WTC11 (cell line): ENCODE results near the gene NWD2. TPM values are rescaled to one million over a fixed set of nuclear protein-coding genes. Genes with fewer than 3 reads are reported as not detected.
A peak's percentile ranks its signal among the peaks of the same experiment; 100 is the strongest.

ENCODE experiments used
- ATAC-seq: fragments of 200-7000 bp; cut with Tn5 transposase; 2 replicates; pipeline ENCODE4 v1.10.0; 2021; ENCODE audit warnings: mild to moderate bottlenecking, moderate library complexity
- CTCF ChIA-PET: fragments of 300-600 bp; sonication (Branson Sonifier 250); formaldehyde crosslinking; loops from one replicate; lab custom pipeline; 2021; ENCODE audit warnings: antibody characterized with exemption; lab: Charles Lee
- POLR2A ChIA-PET: fragments of 350-600 bp; sonication (Branson Sonifier 250); formaldehyde crosslinking; loops from one replicate; lab custom pipeline; 2021; ENCODE audit warnings: antibody characterized with exemption; lab: Charles Lee
- DNase-seq: peaks from one replicate; pipeline ENCODE4 v3.0.0; 2021; ENCODE audit warnings: low spot score
- H3K27ac Mint-ChIP-seq: 2 replicates; pipeline ENCODE4 v1.8.0; 2021; ENCODE audit warnings: mixed read lengths
- H3K27me3 Mint-ChIP-seq: 2 replicates; pipeline ENCODE4 v1.8.0; 2021; ENCODE audit warnings: low read depth, mild to moderate bottlenecking, moderate library complexity, mixed read lengths
- H3K36me3 Mint-ChIP-seq: 2 replicates; pipeline ENCODE4 v1.8.0; 2021; ENCODE audit warnings: mixed read lengths
- H3K4me1 Mint-ChIP-seq: 2 replicates; pipeline ENCODE4 v1.8.0; 2022; ENCODE audit warnings: mixed read lengths
- H3K4me3 Mint-ChIP-seq: 2 replicates; pipeline ENCODE4 v1.8.0; 2021; ENCODE audit warnings: mild to moderate bottlenecking, moderate library complexity, mixed read lengths
- H3K9me3 Mint-ChIP-seq: 2 replicates; pipeline ENCODE4 v1.8.0; 2021; ENCODE audit warnings: mixed read lengths
- ATF1 ChIP-seq: sonication (generic); formaldehyde crosslinking; IDR thresholded peaks from 2 replicates; pipeline ENCODE4 v1.8.1; 2023; ENCODE audit warnings: mild to moderate bottlenecking, moderate library complexity, missing genetic modification reagents
- ATF2 ChIP-seq: sonication (generic); formaldehyde crosslinking; IDR thresholded peaks from 2 replicates; pipeline ENCODE4 v1.8.1; 2022; ENCODE audit warnings: low read depth, missing genetic modification reagents, borderline replicate concordance
- E2F1 ChIP-seq: sonication (generic); formaldehyde crosslinking; IDR thresholded peaks from 2 replicates; pipeline ENCODE4 v1.8.0; 2022; ENCODE audit warnings: mild to moderate bottlenecking, missing genetic modification reagents
- E2F4 ChIP-seq: sonication (generic); formaldehyde crosslinking; IDR thresholded peaks from 2 replicates; pipeline ENCODE4 v1.8.1; 2022; ENCODE audit warnings: low read depth, mild to moderate bottlenecking, moderate library complexity, missing genetic modification reagents, borderline replicate concordance
- FOXK1 ChIP-seq: sonication (generic); formaldehyde crosslinking; IDR thresholded peaks from 2 replicates; pipeline ENCODE4 v1.8.0; 2022; ENCODE audit warnings: mild to moderate bottlenecking, moderate library complexity, missing genetic modification reagents
- HMGA2 ChIP-seq: fragments of 250-450 bp; sonication (Bioruptor Pico); IDR thresholded peaks from 2 replicates; pipeline ENCODE4 v1.4.0; 2021; ENCODE audit warnings: mild to moderate bottlenecking, moderate library complexity
- IRF2 ChIP-seq: sonication (generic); formaldehyde crosslinking; IDR thresholded peaks from 2 replicates; pipeline ENCODE4 v1.8.0; 2022; ENCODE audit warnings: low read depth, missing genetic modification reagents, borderline replicate concordance
- NR3C1 ChIP-seq: sonication (generic); formaldehyde crosslinking; conservative IDR thresholded peaks from 2 replicates; pipeline ENCODE4 v1.8.1; 2023; ENCODE audit warnings: low read depth, mild to moderate bottlenecking, missing genetic modification reagents
- RELA ChIP-seq: sonication (generic); formaldehyde crosslinking; IDR thresholded peaks from 2 replicates; pipeline ENCODE4 v1.8.1; 2022; ENCODE audit warnings: missing genetic modification reagents, mild to moderate bottlenecking, borderline replicate concordance
- TEAD1 ChIP-seq: sonication (generic); formaldehyde crosslinking; IDR thresholded peaks from 2 replicates; pipeline ENCODE4 v1.8.0; 2022; ENCODE audit warnings: mild to moderate bottlenecking, missing genetic modification reagents
- ZMAT4 ChIP-seq: fragments of 250-450 bp; sonication (Bioruptor Pico); IDR thresholded peaks from 2 replicates; pipeline ENCODE4 v1.9.0; 2021; ENCODE audit warnings: mild to moderate bottlenecking
- ZNF121 ChIP-seq: sonication (generic); formaldehyde crosslinking; IDR thresholded peaks from 2 replicates; pipeline ENCODE4 v1.8.0; 2023; ENCODE audit warnings: missing genetic modification reagents
- ZNF317 ChIP-seq: sonication (generic); formaldehyde crosslinking; IDR thresholded peaks from 2 replicates; pipeline ENCODE4 v1.8.1; 2023; ENCODE audit warnings: low read depth, mild to moderate bottlenecking, moderate library complexity, missing genetic modification reagents, borderline replicate concordance
- ZNF396 ChIP-seq: fragments of 250-450 bp; sonication (Bioruptor Pico); IDR thresholded peaks from 2 replicates; pipeline ENCODE4 v1.8.0; 2021; ENCODE audit warnings: mild to moderate bottlenecking, moderate library complexity, borderline replicate concordance
- total RNA-seq: library from RNA; stranded (reverse); gene quantifications from 3 replicates; pipeline ENCODE4 v1.2.3, GENCODE V29; 2021
- TF ChIP-seq, protein P1 (sequence below): fragments of 250-450 bp; sonication (Bioruptor Pico); IDR thresholded peaks from 2 replicates; pipeline ENCODE4 v1.9.0; 2021; ENCODE audit warnings: mild to moderate bottlenecking, borderline replicate concordance
- TF ChIP-seq, protein P2 (sequence below): sonication (generic); formaldehyde crosslinking; IDR thresholded peaks from 2 replicates; pipeline ENCODE4 v1.8.1; 2022; ENCODE audit warnings: mild to moderate bottlenecking, moderate library complexity, missing genetic modification reagents
- TF ChIP-seq, protein P3 (sequence below): sonication (generic); formaldehyde crosslinking; IDR thresholded peaks from 2 replicates; pipeline ENCODE4 v1.8.0; 2022; ENCODE audit warnings: mild to moderate bottlenecking, missing genetic modification reagents
- TF ChIP-seq, protein P4 (sequence below): sonication (generic); formaldehyde crosslinking; conservative IDR thresholded peaks from 2 replicates; pipeline ENCODE4 v1.8.1; 2023; ENCODE audit warnings: mild to moderate bottlenecking, low read depth, missing genetic modification reagents, moderate library complexity
- TF ChIP-seq, protein P5 (sequence below): fragments of 250-450 bp; sonication (Bioruptor Pico); IDR thresholded peaks from 2 replicates; pipeline ENCODE4 v1.9.0; 2021; ENCODE audit warnings: moderate library complexity, mild to moderate bottlenecking, inconsistent platforms, borderline replicate concordance

Gene NWD2
- total RNA-seq, 1 experiment from 2014 or later = 0.07 TPM

DNA sequence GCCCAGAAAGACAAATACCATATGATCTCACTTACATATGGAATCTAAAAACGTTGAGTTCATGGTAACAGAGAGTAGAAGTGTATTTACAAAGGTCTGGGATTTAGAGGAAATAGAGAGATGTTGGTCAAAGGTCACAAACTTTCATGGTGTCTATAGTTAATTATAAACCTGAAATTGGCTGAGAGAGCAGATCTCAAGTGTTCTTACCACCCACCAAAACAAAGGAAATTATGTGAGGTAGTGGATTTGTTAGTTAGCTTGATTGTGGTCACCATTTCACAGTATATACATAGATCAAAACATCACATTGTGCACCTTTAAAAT, 186.8 kb downstream of the NWD2 start:
- ChIA-PET CTCF (no interaction called here), POLR2A (no interaction called here)
- no peak for TF ChIP-seq ATF2 (CRISPR knock-in tag)
- TF ChIP-seq, protein P1, sequence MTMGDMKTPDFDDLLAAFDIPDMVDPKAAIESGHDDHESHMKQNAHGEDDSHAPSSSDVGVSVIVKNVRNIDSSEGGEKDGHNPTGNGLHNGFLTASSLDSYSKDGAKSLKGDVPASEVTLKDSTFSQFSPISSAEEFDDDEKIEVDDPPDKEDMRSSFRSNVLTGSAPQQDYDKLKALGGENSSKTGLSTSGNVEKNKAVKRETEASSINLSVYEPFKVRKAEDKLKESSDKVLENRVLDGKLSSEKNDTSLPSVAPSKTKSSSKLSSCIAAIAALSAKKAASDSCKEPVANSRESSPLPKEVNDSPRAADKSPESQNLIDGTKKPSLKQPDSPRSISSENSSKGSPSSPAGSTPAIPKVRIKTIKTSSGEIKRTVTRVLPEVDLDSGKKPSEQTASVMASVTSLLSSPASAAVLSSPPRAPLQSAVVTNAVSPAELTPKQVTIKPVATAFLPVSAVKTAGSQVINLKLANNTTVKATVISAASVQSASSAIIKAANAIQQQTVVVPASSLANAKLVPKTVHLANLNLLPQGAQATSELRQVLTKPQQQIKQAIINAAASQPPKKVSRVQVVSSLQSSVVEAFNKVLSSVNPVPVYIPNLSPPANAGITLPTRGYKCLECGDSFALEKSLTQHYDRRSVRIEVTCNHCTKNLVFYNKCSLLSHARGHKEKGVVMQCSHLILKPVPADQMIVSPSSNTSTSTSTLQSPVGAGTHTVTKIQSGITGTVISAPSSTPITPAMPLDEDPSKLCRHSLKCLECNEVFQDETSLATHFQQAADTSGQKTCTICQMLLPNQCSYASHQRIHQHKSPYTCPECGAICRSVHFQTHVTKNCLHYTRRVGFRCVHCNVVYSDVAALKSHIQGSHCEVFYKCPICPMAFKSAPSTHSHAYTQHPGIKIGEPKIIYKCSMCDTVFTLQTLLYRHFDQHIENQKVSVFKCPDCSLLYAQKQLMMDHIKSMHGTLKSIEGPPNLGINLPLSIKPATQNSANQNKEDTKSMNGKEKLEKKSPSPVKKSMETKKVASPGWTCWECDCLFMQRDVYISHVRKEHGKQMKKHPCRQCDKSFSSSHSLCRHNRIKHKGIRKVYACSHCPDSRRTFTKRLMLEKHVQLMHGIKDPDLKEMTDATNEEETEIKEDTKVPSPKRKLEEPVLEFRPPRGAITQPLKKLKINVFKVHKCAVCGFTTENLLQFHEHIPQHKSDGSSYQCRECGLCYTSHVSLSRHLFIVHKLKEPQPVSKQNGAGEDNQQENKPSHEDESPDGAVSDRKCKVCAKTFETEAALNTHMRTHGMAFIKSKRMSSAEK (CRISPR knock-in tag) = no peak
- TF ChIP-seq, protein P2, sequence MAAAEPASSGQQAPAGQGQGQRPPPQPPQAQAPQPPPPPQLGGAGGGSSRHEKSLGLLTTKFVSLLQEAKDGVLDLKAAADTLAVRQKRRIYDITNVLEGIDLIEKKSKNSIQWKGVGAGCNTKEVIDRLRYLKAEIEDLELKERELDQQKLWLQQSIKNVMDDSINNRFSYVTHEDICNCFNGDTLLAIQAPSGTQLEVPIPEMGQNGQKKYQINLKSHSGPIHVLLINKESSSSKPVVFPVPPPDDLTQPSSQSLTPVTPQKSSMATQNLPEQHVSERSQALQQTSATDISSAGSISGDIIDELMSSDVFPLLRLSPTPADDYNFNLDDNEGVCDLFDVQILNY (CRISPR knock-in tag) = no peak
- TF ChIP-seq NR3C1 (CRISPR knock-in tag) = no peak
- TF ChIP-seq E2F1 (CRISPR knock-in tag) = no peak
- no peak for TF ChIP-seq E2F4 (CRISPR knock-in tag)
- no peak for TF ChIP-seq IRF2 (CRISPR knock-in tag)
- no peak for TF ChIP-seq HMGA2 (CRISPR knock-in tag)
- no peak for TF ChIP-seq ZNF317
- no peak for TF ChIP-seq ATF1 (CRISPR knock-in tag)
- TF ChIP-seq, protein P3, sequence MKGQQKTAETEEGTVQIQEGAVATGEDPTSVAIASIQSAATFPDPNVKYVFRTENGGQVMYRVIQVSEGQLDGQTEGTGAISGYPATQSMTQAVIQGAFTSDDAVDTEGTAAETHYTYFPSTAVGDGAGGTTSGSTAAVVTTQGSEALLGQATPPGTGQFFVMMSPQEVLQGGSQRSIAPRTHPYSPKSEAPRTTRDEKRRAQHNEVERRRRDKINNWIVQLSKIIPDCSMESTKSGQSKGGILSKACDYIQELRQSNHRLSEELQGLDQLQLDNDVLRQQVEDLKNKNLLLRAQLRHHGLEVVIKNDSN (CRISPR knock-in tag) = no peak
- TF ChIP-seq ZMAT4 (CRISPR knock-in tag) = no peak
- TF ChIP-seq FOXK1 (CRISPR knock-in tag) = no peak
- no peak for TF ChIP-seq ZNF121 (CRISPR knock-in tag)
- Mint-ChIP-seq H3K4me1 (peaks cover 9% of the 10 kb centered on the region; the same call in 1 of the 2 replicates), H3K9me3 (no peaks in the 10 kb centered on the region), H3K27me3 (no peaks in the 10 kb centered on the region), H3K27ac (no peak overlapping the region), H3K4me3 (no peak overlapping the region), H3K36me3 (no peaks in the 10 kb centered on the region)
- DNase-seq = no peak
- no peak for ATAC-seq

DNA sequence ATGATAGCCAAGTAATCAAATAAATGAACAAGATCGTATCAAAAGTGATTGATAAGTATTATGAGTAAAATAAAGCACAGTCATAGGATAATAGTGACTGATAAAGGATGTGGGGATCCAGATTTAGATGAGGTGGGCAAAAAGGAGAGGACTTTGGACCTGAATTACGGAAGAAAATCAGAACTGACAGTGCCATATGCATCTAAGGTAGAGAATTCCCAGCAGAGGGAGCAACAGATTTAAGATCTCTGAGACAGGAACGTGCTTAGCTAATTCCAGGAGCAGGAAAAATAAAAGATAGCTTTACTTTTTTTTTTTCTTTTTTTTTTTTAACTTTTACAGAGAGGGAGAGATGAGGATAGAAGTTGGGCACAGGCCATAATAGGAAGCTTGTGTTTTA, 189.9 kb downstream of the NWD2 start:
- POLR2A ChIA-PET = no interaction called here
- DNase-seq (no peak), ATAC-seq (peak; percentile 30; the same call in 1 of the 2 replicates)
- CTCF ChIA-PET = interaction anchor here (0.5 to 2.0 kb wide), 12 partner anchors 9 to 558 kb away, joined by 3 to 10 read pairs (median 4); no protein-coding TSS in a partner anchor
- H3K36me3 Mint-ChIP-seq = no peaks in the 10 kb centered on the region
- no peaks in the 10 kb centered on the region for H3K9me3 Mint-ChIP-seq
- H3K27ac Mint-ChIP-seq = no peak overlapping the region
- H3K4me3 Mint-ChIP-seq = no peak overlapping the region
- 0 out of 2 replicates have a peak, but pooled peaks cover 3% of the 10 kb centered on the region for H3K4me1 Mint-ChIP-seq
- H3K27me3 Mint-ChIP-seq = no peaks in the 10 kb centered on the region
- TF ChIP-seq, protein P4, sequence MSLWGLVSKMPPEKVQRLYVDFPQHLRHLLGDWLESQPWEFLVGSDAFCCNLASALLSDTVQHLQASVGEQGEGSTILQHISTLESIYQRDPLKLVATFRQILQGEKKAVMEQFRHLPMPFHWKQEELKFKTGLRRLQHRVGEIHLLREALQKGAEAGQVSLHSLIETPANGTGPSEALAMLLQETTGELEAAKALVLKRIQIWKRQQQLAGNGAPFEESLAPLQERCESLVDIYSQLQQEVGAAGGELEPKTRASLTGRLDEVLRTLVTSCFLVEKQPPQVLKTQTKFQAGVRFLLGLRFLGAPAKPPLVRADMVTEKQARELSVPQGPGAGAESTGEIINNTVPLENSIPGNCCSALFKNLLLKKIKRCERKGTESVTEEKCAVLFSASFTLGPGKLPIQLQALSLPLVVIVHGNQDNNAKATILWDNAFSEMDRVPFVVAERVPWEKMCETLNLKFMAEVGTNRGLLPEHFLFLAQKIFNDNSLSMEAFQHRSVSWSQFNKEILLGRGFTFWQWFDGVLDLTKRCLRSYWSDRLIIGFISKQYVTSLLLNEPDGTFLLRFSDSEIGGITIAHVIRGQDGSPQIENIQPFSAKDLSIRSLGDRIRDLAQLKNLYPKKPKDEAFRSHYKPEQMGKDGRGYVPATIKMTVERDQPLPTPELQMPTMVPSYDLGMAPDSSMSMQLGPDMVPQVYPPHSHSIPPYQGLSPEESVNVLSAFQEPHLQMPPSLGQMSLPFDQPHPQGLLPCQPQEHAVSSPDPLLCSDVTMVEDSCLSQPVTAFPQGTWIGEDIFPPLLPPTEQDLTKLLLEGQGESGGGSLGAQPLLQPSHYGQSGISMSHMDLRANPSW (CRISPR knock-in tag) = no peak
- TF ChIP-seq RELA (CRISPR knock-in tag) (no peak), TEAD1 (CRISPR knock-in tag) (no peak), ZNF396 (CRISPR knock-in tag) (no peak)
- TF ChIP-seq, protein P5, sequence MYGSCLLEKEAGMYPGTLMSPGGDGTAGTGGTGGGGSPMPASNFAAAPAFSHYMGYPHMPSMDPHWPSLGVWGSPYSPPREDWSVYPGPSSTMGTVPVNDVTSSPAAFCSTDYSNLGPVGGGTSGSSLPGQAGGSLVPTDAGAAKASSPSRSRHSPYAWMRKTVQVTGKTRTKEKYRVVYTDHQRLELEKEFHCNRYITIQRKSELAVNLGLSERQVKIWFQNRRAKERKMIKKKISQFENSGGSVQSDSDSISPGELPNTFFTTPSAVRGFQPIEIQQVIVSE (CRISPR knock-in tag) = no peak
